Measurements from ENCODE around the gene FKBP4. TPM values are rescaled to one million over a fixed set of nuclear protein-coding genes. Genes with fewer than 3 reads are reported as not detected.
A peak's percentile ranks its signal among the peaks of the same experiment; 100 is the strongest.
"Not testable (repeated sequence)": the region's sequence is repeated elsewhere in the genome, so short reads cannot be mapped to it uniquely, and the experiment has no call there.

The FKBP4 gene
- total RNA-seq, 1 donor from 2014 or later, result 81.6 TPM

DNA sequence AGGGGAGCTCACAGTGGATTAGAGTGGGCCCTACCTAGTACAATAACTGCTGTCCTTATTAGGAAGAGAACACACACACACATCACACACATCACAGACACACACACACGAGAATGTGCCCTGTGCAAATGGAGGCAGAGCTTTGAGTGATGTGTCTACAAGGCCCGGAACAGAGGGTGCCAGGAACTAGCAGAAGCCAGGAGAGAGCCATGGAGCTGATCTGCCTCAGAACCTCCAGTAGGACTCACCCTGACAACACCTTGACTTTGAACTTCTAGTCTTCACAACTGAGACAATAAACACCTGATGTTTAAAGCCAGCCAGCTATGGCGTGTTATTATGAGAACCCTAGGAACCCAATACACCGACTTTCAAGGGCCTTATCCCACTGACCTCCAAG lies 29.7 kb upstream of the FKBP4 start:
- no peak for DNase-seq (ENCODE audit: low read depth)
- TF ChIP-seq, protein P1, sequence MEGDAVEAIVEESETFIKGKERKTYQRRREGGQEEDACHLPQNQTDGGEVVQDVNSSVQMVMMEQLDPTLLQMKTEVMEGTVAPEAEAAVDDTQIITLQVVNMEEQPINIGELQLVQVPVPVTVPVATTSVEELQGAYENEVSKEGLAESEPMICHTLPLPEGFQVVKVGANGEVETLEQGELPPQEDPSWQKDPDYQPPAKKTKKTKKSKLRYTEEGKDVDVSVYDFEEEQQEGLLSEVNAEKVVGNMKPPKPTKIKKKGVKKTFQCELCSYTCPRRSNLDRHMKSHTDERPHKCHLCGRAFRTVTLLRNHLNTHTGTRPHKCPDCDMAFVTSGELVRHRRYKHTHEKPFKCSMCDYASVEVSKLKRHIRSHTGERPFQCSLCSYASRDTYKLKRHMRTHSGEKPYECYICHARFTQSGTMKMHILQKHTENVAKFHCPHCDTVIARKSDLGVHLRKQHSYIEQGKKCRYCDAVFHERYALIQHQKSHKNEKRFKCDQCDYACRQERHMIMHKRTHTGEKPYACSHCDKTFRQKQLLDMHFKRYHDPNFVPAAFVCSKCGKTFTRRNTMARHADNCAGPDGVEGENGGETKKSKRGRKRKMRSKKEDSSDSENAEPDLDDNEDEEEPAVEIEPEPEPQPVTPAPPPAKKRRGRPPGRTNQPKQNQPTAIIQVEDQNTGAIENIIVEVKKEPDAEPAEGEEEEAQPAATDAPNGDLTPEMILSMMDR (IDR thresholded peaks at IDR 0.05; ENCODE audit: insufficient read depth, low read length, severe bottlenecking), result no peak
- no peak overlapping the region for H3K4me3 ChIP-seq (ENCODE audit: low read depth, low read length)
- peak; percentile 18 for FAIRE-seq
- H3K36me3 ChIP-seq (ENCODE audit: control insufficient read depth, insufficient read depth, low read length), result no peaks in the 10 kb centered on the region
- H3K27me3 ChIP-seq (ENCODE audit: control insufficient read depth, insufficient read depth, low read length), result no peaks in the 10 kb centered on the region

DNA sequence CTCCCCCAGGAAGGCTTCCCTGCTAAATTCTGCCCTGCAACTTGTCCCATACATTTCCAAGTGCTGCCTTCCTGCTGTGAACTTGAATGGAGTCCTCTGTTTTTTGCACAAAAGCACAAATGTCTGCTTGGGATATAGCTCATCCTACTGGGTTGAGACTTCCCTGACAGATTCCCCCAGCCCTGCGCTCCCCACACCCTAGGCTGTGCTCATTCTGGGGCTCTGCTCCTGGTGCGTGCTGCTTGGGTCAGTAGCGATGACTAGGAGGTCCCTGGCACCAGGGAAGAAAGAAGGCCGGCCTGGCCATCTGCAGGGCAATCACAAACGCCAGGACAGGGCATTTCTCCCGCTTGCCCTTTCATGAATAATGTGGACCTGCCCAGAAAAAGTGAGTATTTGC lies 29.2 kb upstream of the FKBP4 start:
- TF ChIP-seq, protein P1 (IDR thresholded peaks at IDR 0.05; ENCODE audit: insufficient read depth, low read length, severe bottlenecking), result no peak
- DNase-seq (ENCODE audit: low read depth), result no peak
- no peaks in the 10 kb centered on the region for H3K27me3 ChIP-seq (ENCODE audit: control insufficient read depth, insufficient read depth, low read length)
- H3K4me3 ChIP-seq (ENCODE audit: low read depth, low read length), result no peak overlapping the region
- no peaks in the 10 kb centered on the region for H3K36me3 ChIP-seq (ENCODE audit: control insufficient read depth, insufficient read depth, low read length)
- no peak for FAIRE-seq

DNA sequence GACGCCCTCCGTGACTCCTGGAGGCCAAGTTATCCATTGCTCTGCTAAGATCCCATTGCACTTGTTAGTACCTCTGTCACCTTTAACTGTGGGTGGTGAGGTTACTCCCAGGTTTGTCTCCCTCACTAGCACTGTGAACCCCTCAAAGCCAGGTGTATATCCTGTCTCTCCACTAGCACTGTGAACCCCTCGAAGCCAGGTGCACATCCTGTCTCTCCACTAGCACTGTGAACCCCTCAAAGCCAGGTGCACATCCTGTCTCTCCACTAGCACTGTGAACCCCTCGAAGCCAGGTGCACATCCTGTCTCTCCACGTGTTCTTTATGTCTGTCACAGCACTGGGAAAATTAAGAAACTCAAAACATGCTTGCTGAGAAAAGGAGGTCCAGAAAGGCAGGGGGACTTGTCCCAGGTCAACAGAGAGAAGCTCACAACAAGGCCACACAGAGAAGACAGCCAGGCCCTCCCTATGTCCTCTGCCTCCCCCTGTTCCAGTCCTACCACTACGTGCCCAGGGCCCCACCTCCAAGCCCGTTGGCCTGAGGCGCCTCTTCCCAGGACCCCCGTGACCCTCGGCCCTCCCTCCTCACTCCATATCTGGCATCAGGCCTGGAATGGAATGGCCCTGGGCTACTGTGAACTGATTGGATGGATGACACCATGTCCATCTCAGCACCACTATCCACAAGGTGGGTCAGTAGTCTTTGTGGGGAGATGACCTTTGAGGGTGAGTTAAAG lies 26.4 kb upstream of the FKBP4 start:
- H3K36me3 ChIP-seq (ENCODE audit: control insufficient read depth, insufficient read depth, low read length), result no peaks in the 10 kb centered on the region

DNA sequence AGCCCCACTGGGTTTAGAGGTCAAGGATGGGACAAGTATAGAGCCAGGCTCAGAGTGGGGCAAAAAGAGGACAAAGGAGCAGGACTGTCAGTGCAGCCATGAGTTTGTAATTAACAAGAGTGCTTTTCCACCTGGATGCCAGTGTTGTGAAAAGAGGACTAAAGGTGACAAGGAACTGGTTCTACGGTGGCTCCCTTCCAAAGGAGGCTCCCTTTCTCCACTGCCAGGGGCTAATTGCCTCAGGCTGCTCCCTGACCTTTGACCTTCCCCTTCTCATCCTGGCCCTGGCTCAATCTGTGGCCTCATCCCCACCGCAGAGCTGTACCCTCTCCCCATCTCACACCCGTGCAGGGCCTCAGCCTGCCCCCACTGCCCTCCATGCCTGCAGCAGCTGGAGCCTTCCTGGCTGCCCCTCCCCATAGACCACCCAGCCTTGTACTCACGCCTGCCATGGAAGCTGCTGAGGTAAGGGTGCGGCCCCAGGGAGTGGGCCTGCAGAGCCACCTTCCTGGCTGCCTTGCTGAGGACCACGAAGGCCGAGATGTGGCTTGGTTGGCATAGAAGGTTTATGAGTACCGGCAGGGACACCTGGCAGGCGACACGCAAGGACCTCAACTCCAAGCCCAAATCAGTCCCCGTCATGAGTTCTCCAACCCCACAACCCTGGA lies 24.8 kb upstream of the FKBP4 start:
- TF ChIP-seq, protein P1 (IDR thresholded peaks at IDR 0.05; ENCODE audit: insufficient read depth, low read length, severe bottlenecking), result no peak
- H3K27me3 ChIP-seq (ENCODE audit: control insufficient read depth, insufficient read depth, low read length), result no peaks in the 10 kb centered on the region
- no peak for DNase-seq (ENCODE audit: low read depth)
- no peak for FAIRE-seq
- no peaks in the 10 kb centered on the region for H3K36me3 ChIP-seq (ENCODE audit: control insufficient read depth, insufficient read depth, low read length)
- H3K4me3 ChIP-seq (ENCODE audit: low read depth, low read length), result no peak overlapping the region

More for the DNA sequence above, 26.4 kb upstream of the FKBP4 start:
- Histone ChIP-seq H3K27me3 (ENCODE audit: control insufficient read depth, insufficient read depth, low read length) (no peaks in the 10 kb centered on the region), H3K4me3 (ENCODE audit: low read depth, low read length) (no peak overlapping the region)
- TF ChIP-seq, protein P1 (IDR thresholded peaks at IDR 0.05; ENCODE audit: insufficient read depth, low read length, severe bottlenecking), result no peak
- FAIRE-seq, result peak; percentile 66
- no peak for DNase-seq (ENCODE audit: low read depth)

DNA sequence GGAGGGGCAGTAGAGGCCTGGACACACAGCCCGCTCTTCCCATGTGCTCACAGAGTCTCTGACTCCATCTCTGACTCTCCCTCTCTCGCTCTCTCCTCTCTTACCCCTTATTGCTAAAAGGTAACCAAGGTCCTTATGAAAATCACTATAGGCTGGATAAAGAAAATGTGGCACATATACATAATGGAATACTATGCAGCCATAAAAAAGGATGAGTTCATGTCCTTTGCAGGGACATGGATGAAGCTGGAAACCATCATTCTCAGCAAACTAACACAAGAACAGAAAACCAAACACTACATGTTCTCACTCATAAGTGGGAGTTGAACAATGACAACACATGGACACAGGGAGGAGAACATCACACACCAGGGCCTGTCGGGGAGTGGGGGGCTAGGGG lies 24.2 kb upstream of the FKBP4 start:
- H3K27me3 ChIP-seq (ENCODE audit: control insufficient read depth, insufficient read depth, low read length); FAIRE-seq; H3K4me3 ChIP-seq (ENCODE audit: low read depth, low read length); H3K36me3 ChIP-seq (ENCODE audit: control insufficient read depth, insufficient read depth, low read length); DNase-seq (ENCODE audit: low read depth): not testable (repeated sequence)

DNA sequence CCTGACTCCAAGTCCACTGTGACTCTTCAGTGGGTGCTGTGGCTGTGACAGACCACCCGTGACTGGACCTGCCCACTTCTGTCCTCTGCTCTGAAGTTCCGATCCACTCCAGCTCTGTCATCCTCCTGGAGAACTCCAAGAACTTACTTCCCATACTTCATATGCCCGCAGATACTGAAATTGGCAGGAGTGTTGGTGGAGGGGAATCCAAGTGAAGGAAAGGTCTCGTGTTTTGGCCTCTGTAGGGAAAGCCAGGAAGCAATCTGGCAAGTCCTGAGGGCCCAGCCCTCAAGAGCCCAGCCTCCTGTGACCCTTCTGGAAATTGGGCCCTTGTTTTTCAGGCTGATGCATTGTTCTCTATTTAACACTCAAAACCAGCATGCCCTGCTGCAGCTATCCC lies 22.4 kb upstream of the FKBP4 start:
- no peaks in the 10 kb centered on the region for H3K27me3 ChIP-seq (ENCODE audit: control insufficient read depth, insufficient read depth, low read length)
- DNase-seq (ENCODE audit: low read depth), result no peak

More for the DNA sequence above, 22.4 kb upstream of the FKBP4 start:
- H3K36me3 ChIP-seq (ENCODE audit: control insufficient read depth, insufficient read depth, low read length), result no peaks in the 10 kb centered on the region
- TF ChIP-seq, protein P1 (IDR thresholded peaks at IDR 0.05; ENCODE audit: insufficient read depth, low read length, severe bottlenecking), result no peak
- H3K4me3 ChIP-seq (ENCODE audit: low read depth, low read length), result no peak overlapping the region
- FAIRE-seq, result no peak

Data from bronchial epithelial cell (primary cell).